ENCODE results near the gene CADM1.

DNA sequence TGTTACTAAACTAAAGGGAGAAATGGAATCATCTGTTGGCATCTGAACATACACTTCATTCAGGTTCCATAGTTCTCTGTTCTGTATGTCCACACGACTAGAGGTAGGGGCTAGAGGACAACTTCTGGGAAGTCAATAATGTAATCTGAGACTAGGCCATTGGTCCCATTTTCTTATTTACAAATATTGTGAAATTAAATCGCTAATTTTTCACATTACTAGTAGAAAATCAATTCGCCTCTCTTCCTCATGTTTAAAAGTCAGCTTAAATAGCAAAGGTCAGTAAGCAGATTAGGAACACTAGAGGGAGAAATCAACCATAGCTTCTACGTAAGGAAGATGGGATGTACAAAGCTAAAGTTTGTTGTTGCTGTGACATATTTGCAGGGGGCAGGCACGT lies 59.7 kb downstream of the CADM1 start:
- TF ChIP-seq, protein P1, sequence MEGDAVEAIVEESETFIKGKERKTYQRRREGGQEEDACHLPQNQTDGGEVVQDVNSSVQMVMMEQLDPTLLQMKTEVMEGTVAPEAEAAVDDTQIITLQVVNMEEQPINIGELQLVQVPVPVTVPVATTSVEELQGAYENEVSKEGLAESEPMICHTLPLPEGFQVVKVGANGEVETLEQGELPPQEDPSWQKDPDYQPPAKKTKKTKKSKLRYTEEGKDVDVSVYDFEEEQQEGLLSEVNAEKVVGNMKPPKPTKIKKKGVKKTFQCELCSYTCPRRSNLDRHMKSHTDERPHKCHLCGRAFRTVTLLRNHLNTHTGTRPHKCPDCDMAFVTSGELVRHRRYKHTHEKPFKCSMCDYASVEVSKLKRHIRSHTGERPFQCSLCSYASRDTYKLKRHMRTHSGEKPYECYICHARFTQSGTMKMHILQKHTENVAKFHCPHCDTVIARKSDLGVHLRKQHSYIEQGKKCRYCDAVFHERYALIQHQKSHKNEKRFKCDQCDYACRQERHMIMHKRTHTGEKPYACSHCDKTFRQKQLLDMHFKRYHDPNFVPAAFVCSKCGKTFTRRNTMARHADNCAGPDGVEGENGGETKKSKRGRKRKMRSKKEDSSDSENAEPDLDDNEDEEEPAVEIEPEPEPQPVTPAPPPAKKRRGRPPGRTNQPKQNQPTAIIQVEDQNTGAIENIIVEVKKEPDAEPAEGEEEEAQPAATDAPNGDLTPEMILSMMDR (conservative IDR thresholded peaks at IDR 0.05 in 1 of 2, IDR thresholded peaks at IDR 0.05 in 1 of 2; ENCODE audit: low read depth in 1 of 2, low read length in 2 of 2): no peak
- TF ChIP-seq EZH2 (IDR thresholded peaks at IDR 0.05; ENCODE audit: low read length, missing control alignments): no peak
